LNCaP clone FGC (cell line): ENCODE data around the gene CCNYL1.

Experiments
- DNase-seq: peaks from one replicate; pipeline ENCODE4 v3.0.0-alpha.2; 2011; ENCODE audit warnings: low read depth
- H3K4me3 ChIP-seq: 2 replicates; pipeline ENCODE4 v1.5.1; 2011; ENCODE audit warnings: mild to moderate bottlenecking, low read depth, low read length, control low read depth
- CTCF ChIP-seq: IDR thresholded peaks from 2 replicates; pipeline ENCODE4 v1.5.1; 2012; ENCODE audit warnings: mild to moderate bottlenecking; ENCODE audit not compliant: control insufficient read depth, insufficient read depth; ENCODE audit errors: extremely low read depth

The CCNYL1 gene

GRCh38 chr2:207674826-207675225 is 36.6 kb upstream of the CCNYL1 start:
- DNase-seq: no peak
- no peak for TF ChIP-seq CTCF
- H3K4me3 ChIP-seq: no peak overlapping the region

DNA sequence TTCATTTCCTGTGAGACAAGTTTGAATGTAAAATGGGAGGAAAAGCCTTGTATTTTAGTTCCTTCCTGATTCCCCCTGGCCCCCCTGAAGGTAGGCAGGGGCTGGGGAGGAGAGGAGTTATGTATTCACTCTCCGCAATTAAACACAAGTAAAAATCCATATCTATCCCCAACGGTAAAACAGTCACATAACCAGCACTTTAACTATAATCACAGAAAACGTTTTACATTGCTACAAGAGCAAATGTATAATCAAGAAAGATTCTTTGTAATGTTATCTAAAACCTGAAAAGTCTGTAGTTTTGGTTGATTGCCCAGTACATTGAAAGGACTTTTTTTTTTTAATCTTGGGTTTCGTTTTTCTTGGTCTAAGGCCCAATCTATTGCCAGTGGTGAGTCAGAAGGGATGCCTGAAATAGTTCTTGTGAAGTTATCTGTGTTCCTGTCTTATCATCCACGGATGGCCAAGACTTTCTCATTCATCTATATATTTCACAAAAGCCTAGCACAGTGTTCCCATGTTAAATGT is 34.5 kb upstream of the CCNYL1 start:
- TF ChIP-seq CTCF: no peak
- no peak overlapping the region for H3K4me3 ChIP-seq
- no peak for DNase-seq

GRCh38 chr2:207681431-207681830 is 30.0 kb upstream of the CCNYL1 start:
- H3K4me3 ChIP-seq: no peak overlapping the region
- no peak for TF ChIP-seq CTCF
- no peak for DNase-seq

DNA sequence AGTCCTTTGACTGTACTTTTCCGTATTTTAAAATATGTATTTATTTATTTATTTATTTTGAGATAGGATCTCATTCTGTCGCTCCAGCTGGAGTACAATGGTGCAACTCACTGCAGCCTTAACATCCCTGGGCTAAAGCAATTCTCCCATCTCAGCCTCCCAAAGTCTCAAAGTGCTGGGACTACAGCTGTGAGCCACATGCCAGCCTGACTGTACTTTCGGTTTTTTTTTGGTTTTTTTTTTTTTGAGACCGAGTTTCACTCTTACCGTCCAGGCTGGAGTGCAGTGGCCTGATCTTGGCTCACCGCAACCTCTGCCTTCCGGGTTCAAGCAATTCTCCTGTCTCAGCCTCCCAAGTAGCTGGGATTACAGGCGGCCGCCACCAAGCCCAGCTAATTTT is 28.9 kb upstream of the CCNYL1 start:
- no peak overlapping the region for H3K4me3 ChIP-seq
- no peak for TF ChIP-seq CTCF
- no peak for DNase-seq

GRCh38 chr2:207683438-207683837 is 28.0 kb upstream of the CCNYL1 start:
- no peak overlapping the region for H3K4me3 ChIP-seq
- no peak for DNase-seq
- TF ChIP-seq CTCF: no peak

- peak; percentile 25 for DNase-seq
- H3K4me3 ChIP-seq: no peak overlapping the region
- TF ChIP-seq CTCF: no peak
These were observed 27.4 kb upstream of the CCNYL1 start for GRCh38 chr2:207683879-207684627.

- no peak for DNase-seq
- no peak for TF ChIP-seq CTCF
- no peak overlapping the region for H3K4me3 ChIP-seq
These were observed 24.6 kb upstream of the CCNYL1 start for GRCh38 chr2:207686812-207687211.
